Psoas muscle (tissue), 8 donors: ENCODE measurements around the gene EIF4A3. TPM values are rescaled to one million over a fixed set of nuclear protein-coding genes. Genes with fewer than 3 reads are reported as not detected.
A peak's percentile ranks its signal among the peaks of the same experiment; 100 is the strongest.

ENCODE experiments used
- ATAC-seq, 4 donors: fragments of 200-7000 bp; cut with Tn5 transposase; one replicate each; pipeline ENCODE4 v1.9.1; 2020; ENCODE audit warnings: moderate library complexity in 3 of 4, mild to moderate bottlenecking in 2 of 4
- DNase-seq, 2 donors: peaks; one replicate each; pipeline ENCODE4 v3.0.0-alpha.2; 2020
- H3K27ac ChIP-seq: fragments of 200-600 bp; one replicate; pipeline ENCODE4 v1.8.0; 2022
- H3K27me3 ChIP-seq, 3 donors: fragments of 200-600 bp in 1 of 3; one replicate each; pipeline versions ENCODE4 v1.6.1 to v1.8.0; 2013 to 2022; ENCODE audit warnings: low read length in 2 of 3, mild to moderate bottlenecking in 2 of 3, moderate library complexity in 1 of 3; ENCODE audit not compliant: insufficient read depth in 3 of 3
- H3K36me3 ChIP-seq, 2 donors: fragments of 200-600 bp in 1 of 2; one replicate each; pipeline versions ENCODE4 v1.6.1 to v1.8.0; 2013 to 2022; ENCODE audit warnings: low read depth in 1 of 2, mild to moderate bottlenecking in 1 of 2, moderate library complexity in 1 of 2; ENCODE audit not compliant: insufficient read depth in 1 of 2
- H3K4me1 ChIP-seq: fragments of 200-600 bp; one replicate; pipeline ENCODE4 v1.8.0; 2022
- H3K4me3 ChIP-seq: fragments of 200-600 bp; one replicate; pipeline ENCODE4 v1.8.0; 2022; ENCODE audit warnings: mild to moderate bottlenecking
- H3K9me3 ChIP-seq: fragments of 200-600 bp; one replicate; pipeline ENCODE4 v1.8.0; 2022
- WGBS, 3 donors: extraction: QIAGEN DNeasy Blood & Tissue Kit; methylation state at CpG; one replicate each; pipeline versions ENCODE4 v1.1.6 to v1.1.7; 2013; 5-methylcytosine and 5-hydroxymethylcytosine counted together
- intact Hi-C, 2 donors: fragments of 100-400 bp; cut with DNase I; formaldehyde crosslinking; loops; one replicate each; pipeline versions ENCODE4 v1.11.0 to v1.14.2; 2022
- polyA plus RNA-seq, 3 donors: library from polyadenylated mRNA; stranded (reverse); fragments of 200-250 nt; gene quantifications; one replicate each; pipeline ENCODE4 v1.2.3, GENCODE V29; 2013
- total RNA-seq, 4 donors: library from RNA; stranded (reverse); fragmentation: NEBNext Ultra II Directional in 2 of 4; extraction: Animal tissue kit (Norgen Biotek cat#: 25700) in 2 of 4; gene quantifications; one replicate each; pipeline versions ENCODE4 v1.2.1 to v1.2.4, GENCODE V29; 2021 to 2023
- TF ChIP-seq, protein P1 (sequence below): fragments of 200-600 bp; IDR thresholded peaks from one replicate; pipeline ENCODE4 v1.8.0; 2022; ENCODE audit warnings: antibody characterized with exemption
- donor health status: healthy with polysubstance abuse.
- donor health status: DM: no; HTN: no; CAD: no; lungs with moderate emphysema.
- donor health status: Bipolar disorder and iron deficiency.
- donor health status: healthy.
- donor health status: DM: yes; HTN: yes; CAD: no.
- donor health status: DM: no; HTN: no; CAD: no.
- donor health status: DM: no; HTN: no; CAD: no.
- donor health status: DM: yes; HTN: yes; CAD: no.

The EIF4A3 gene
- total and polyA plus RNA-seq, 7 donors = 26.7 to 77.0 (median 36.0) TPM

DNA sequence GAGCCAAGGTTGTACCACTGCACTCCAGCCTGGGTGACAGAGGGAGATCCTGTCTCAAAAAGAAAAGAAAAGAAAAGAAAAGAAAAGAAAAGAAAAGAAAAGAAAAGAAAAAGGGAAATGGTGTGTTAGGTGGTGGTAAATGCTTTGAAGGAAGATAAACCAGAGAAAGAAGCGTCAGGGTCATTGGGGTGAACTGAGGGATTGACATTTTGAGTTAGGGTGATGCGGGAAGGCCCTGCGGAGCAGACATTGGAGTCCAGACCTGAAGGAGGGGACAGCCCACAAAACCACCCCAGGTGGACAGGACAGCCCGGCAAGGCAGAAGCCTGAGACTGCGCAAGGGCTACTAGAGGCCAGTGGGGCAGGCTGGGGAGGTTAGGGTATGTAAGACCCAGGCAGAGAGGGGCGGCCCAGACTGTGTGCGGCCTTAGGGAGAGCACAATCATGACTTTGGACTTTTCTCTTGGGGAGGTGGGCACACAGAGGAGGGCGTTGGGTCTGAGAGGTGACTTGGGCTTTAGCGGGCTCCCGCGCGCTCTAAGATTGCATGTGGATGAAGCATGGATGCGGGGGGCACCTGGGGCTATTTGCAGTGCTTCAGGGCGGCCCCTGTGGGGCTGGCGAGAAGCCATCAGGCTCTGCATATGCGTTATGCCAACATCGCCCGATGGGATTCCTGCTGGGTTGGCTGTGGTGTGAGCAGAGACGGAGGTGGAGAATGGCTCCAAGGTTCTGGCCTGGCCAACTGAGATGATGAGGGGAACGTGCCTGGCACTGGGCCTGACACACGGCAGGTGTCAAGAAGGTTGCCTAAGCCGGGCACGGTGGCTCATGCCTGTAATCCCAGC lies 48.9 kb downstream of the EIF4A3 start:
- WGBS, 3 donors = 81 to 84% (median 82%) methylated on average over 22 to 23 of the region's 23 CpGs
- intact Hi-C loops = no loop called here
- Histone ChIP-seq H3K36me3 (no peaks in the 10 kb centered on the region), H3K27me3 (no peaks in the 10 kb centered on the region), H3K9me3 (no peaks in the 10 kb centered on the region), H3K4me3 (no peak overlapping the region), H3K4me1 (peaks cover 13% of the 10 kb centered on the region), H3K27ac (no peak overlapping the region)
- ATAC-seq = no peak
- TF ChIP-seq, protein P1, sequence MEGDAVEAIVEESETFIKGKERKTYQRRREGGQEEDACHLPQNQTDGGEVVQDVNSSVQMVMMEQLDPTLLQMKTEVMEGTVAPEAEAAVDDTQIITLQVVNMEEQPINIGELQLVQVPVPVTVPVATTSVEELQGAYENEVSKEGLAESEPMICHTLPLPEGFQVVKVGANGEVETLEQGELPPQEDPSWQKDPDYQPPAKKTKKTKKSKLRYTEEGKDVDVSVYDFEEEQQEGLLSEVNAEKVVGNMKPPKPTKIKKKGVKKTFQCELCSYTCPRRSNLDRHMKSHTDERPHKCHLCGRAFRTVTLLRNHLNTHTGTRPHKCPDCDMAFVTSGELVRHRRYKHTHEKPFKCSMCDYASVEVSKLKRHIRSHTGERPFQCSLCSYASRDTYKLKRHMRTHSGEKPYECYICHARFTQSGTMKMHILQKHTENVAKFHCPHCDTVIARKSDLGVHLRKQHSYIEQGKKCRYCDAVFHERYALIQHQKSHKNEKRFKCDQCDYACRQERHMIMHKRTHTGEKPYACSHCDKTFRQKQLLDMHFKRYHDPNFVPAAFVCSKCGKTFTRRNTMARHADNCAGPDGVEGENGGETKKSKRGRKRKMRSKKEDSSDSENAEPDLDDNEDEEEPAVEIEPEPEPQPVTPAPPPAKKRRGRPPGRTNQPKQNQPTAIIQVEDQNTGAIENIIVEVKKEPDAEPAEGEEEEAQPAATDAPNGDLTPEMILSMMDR = no peak
- DNase-seq = peak in 1 of 2 donors; percentile 55

DNA sequence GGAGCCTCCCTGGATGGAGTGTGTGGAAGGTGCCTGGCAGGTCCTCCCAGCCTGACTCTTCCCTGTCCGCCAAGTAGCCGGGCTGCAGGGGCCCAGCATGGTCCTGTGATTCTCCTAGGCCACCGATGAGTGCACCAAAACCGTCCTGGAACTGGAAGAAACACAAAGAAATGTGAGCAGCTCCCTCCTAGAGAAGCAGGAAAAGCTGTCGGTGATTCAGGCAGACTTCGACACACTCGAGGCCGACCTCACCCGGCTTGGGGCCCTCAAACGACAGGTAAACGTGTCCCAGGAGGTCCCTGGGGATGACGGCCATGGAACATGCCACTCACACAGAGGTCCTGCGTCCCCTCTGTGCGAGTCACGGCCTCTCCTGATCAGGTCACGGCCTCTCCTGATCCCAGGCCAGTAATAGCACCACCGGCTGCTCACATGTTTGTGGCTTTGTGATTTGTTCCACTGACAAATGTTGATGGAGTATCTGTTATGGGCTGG lies 49.8 kb downstream of the EIF4A3 start:
- no peaks in the 10 kb centered on the region for H3K9me3 ChIP-seq
- H3K4me3 ChIP-seq = no peak overlapping the region
- no peaks in the 10 kb centered on the region for H3K27me3 ChIP-seq
- ATAC-seq = no peak
- peaks cover 8% of the 10 kb centered on the region for H3K4me1 ChIP-seq
- no peaks in the 10 kb centered on the region for H3K36me3 ChIP-seq
- TF ChIP-seq, protein P1 = no peak
- no peak overlapping the region for H3K27ac ChIP-seq
- peak in 1 of 2 donors; percentile 44 for DNase-seq
- intact Hi-C loops = no loop called here
- 63 to 76% (median 64%) methylated on average over 17 of the region's 17 CpGs for WGBS, 3 donors

DNA sequence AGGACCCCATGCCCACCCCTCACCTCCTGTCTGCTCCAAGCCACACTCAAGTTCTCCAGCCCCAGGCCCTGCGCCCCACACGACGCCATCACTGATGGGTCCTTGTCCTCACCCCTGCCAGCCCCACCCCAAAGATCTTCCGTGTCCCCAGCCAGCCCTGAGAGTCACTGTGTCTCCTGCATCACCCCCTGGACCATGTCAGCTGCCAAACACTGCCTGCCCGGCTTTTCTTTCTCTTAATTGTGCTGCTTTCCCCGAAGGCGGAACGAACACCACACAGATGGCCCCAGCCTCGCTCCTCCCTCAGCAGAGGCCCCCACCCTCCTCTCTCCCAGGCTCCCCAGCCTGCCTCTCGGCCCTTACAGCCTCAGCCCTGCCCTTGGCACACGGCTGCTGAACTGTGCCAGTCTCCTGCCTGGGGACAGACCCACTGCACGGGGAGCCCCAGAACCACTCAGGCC lies 50.3 kb downstream of the EIF4A3 start:
- WGBS, 3 donors = 52 to 69% (median 53%) methylated on average over 12 of the region's 12 CpGs
- DNase-seq = peak in 1 of 2 donors; percentile 41
- no peak overlapping the region for H3K4me3 ChIP-seq
- ATAC-seq = no peak
- no peaks in the 10 kb centered on the region for H3K27me3 ChIP-seq
- intact Hi-C loops = no loop called here
- TF ChIP-seq, protein P1 = no peak
- H3K9me3 ChIP-seq = no peaks in the 10 kb centered on the region
- no peaks in the 10 kb centered on the region for H3K36me3 ChIP-seq
- H3K4me1 ChIP-seq = peaks cover 6% of the 10 kb centered on the region
- no peak overlapping the region for H3K27ac ChIP-seq

DNA sequence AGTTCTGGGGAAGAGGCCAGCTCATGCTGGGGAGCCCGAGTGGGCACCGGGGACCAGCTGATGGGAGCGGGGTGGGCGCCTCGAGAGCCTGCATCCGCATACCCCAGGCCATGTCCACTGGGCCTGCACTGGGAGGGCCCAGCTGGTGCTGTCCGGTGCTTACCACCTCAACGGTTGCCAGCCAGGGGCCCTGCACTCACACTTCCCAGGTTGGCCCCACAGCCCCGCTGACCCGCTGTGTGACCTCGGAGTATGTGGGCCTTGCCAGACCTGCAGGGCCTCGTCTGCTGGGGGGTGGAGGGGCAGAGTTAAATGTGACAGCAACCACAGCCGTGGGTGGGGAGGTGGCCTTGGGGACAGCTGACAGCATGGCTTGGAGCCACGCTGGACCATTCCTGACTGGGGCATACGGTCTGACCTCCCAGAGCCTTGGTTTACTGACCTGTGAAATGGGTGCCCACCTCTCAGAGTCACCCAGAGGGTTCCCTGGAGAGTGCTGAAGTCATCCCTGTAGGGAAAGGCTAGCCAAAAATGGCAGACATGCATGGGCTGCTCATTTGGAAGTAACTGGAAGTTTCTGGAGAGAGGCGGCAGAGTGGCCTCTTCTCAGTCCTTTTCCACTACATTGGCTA lies 51.0 kb downstream of the EIF4A3 start:
- 74 to 80% (median 79%) methylated on average over 16 of the region's 16 CpGs for WGBS, 3 donors
- no peaks in the 10 kb centered on the region for H3K36me3 ChIP-seq
- H3K27ac ChIP-seq = no peak overlapping the region
- H3K4me1 ChIP-seq = peaks cover 6% of the 10 kb centered on the region
- H3K27me3 ChIP-seq = no peaks in the 10 kb centered on the region
- DNase-seq (peak in 1 of 2 donors; percentile 29), ATAC-seq (no peak)
- TF ChIP-seq, protein P1 = no peak
- H3K9me3 ChIP-seq = no peaks in the 10 kb centered on the region
- intact Hi-C loops = no loop called here
- no peak overlapping the region for H3K4me3 ChIP-seq
